Neural progenitor cell (in vitro differentiated cells): ENCODE measurements around the gene GORASP1. TPM values are rescaled to one million over a fixed set of nuclear protein-coding genes. Genes with fewer than 3 reads are reported as not detected.

ENCODE experiments used
- DNase-seq: peaks from one replicate; pipeline ENCODE4 v3.0.0-alpha.2; 2016; ENCODE audit warnings: low spot score
- H2AFZ ChIP-seq: fragments of 200-600 bp; sonication (generic); replicated peaks from 2 replicates; pipeline ENCODE4 v1.6.1; 2016; ENCODE audit warnings: antibody characterized with exemption
- H3F3A ChIP-seq: fragments of 200-600 bp; sonication (generic); 2 replicates; pipeline ENCODE4 v1.6.1; 2016; ENCODE audit warnings: antibody characterized with exemption, low read depth
- H3K27ac ChIP-seq: fragments of 200-600 bp; sonication (generic); 2 replicates; pipeline ENCODE4 v1.5.1; 2016; ENCODE audit warnings: mild to moderate bottlenecking
- H3K27me3 ChIP-seq: fragments of 200-600 bp; sonication (generic); 2 replicates; pipeline ENCODE4 v1.6.1; 2016; ENCODE audit warnings: mild to moderate bottlenecking, moderate library complexity
- H3K36me3 ChIP-seq: fragments of 200-600 bp; sonication (generic); 2 replicates; pipeline ENCODE4 v1.5.1; 2016
- H3K4me1 ChIP-seq: fragments of 200-600 bp; sonication (generic); 2 replicates; pipeline ENCODE4 v1.6.1; 2016; ENCODE audit warnings: mixed run types
- H3K4me2 ChIP-seq: fragments of 200-600 bp; sonication (generic); 2 replicates; pipeline ENCODE4 v1.6.1; 2016
- H3K4me3 ChIP-seq: fragments of 200-600 bp; sonication (generic); 2 replicates; pipeline ENCODE4 v1.5.1; 2016
- H3K79me2 ChIP-seq: fragments of 200-600 bp; sonication (generic); 2 replicates; pipeline ENCODE4 v1.6.1; 2016; ENCODE audit warnings: low read depth
- H3K9ac ChIP-seq: fragments of 200-600 bp; sonication (generic); 2 replicates; pipeline ENCODE4 v1.6.1; 2016
- H3K9me3 ChIP-seq: fragments of 200-600 bp; sonication (generic); 2 replicates; pipeline ENCODE4 v1.5.1; 2016; ENCODE audit warnings: low read depth
- H4K20me1 ChIP-seq: fragments of 200-600 bp; sonication (generic); 2 replicates; pipeline ENCODE4 v1.6.1; 2016; ENCODE audit warnings: low read depth
- H3K27ac Mint-ChIP-seq: 3 replicates; pipeline ENCODE4 v1.8.0; 2021; ENCODE audit warnings: mixed read lengths
- H3K27me3 Mint-ChIP-seq: 2 replicates; pipeline ENCODE4 v1.8.0; 2022; ENCODE audit warnings: low read depth, mild to moderate bottlenecking, inconsistent platforms, moderate library complexity, mixed read lengths; ENCODE audit not compliant: insufficient read depth
- H3K36me3 Mint-ChIP-seq: 3 replicates; pipeline ENCODE4 v1.8.0; 2021; ENCODE audit warnings: mixed read lengths
- H3K4me1 Mint-ChIP-seq: 3 replicates; pipeline ENCODE4 v1.8.0; 2021; ENCODE audit warnings: mixed read lengths
- H3K4me3 Mint-ChIP-seq: 3 replicates; pipeline ENCODE4 v1.8.0; 2021; ENCODE audit warnings: mild to moderate bottlenecking, moderate library complexity, mixed read lengths
- H3K9me3 Mint-ChIP-seq: 3 replicates; pipeline ENCODE4 v1.8.0; 2020; ENCODE audit warnings: mixed read lengths
- CTCF ChIP-seq: fragments of 200-600 bp; sonication (generic); IDR thresholded peaks from 2 replicates; pipeline ENCODE4 v1.5.1; 2017; ENCODE audit warnings: antibody characterized with exemption, mild to moderate bottlenecking
- EZH2 ChIP-seq: fragments of 200-600 bp; sonication (generic); IDR thresholded peaks from 2 replicates; pipeline ENCODE4 v1.6.1; 2017; ENCODE audit warnings: antibody characterized with exemption, mild to moderate bottlenecking, moderate library complexity
- EZH2phosphoT487 ChIP-seq: fragments of 200-600 bp; sonication (generic); IDR thresholded peaks from 2 replicates; pipeline ENCODE4 v1.6.1; 2017; ENCODE audit warnings: antibody characterized with exemption
- total RNA-seq: library from RNA; depleted of rRNA; stranded (reverse); fragments of >200 nt; gene quantifications from 2 replicates; pipeline ENCODE4 v1.2.3, GENCODE V29; 2015; ENCODE audit warnings: low replicate concordance

The GORASP1 gene
- total RNA-seq, 1 donor from 2014 or later: 18.0 TPM

GRCh38 chr3:39100500-39100886 is 6.9 kb downstream of the GORASP1 start:
- no peak overlapping the region for H3K4me3 Mint-ChIP-seq
- H3F3A ChIP-seq: no peaks in the 10 kb centered on the region
- no peak overlapping the region for H3K27ac Mint-ChIP-seq
- H3K4me1 ChIP-seq: no peaks in the 10 kb centered on the region
- no peaks in the 10 kb centered on the region for H3K27me3 Mint-ChIP-seq
- H3K4me3 ChIP-seq: no peak overlapping the region
- H3K9me3 Mint-ChIP-seq: no peaks in the 10 kb centered on the region
- TF ChIP-seq CTCF: no peak
- no peak for TF ChIP-seq EZH2
- no peak for TF ChIP-seq EZH2phosphoT487
- H3K36me3 ChIP-seq: no peaks in the 10 kb centered on the region
- H3K9ac ChIP-seq: no peak overlapping the region
- H3K36me3 Mint-ChIP-seq: peaks cover 15% of the 10 kb centered on the region
- H3K79me2 ChIP-seq: peaks cover under 1% of the 10 kb centered on the region
- no peak overlapping the region for H3K4me2 ChIP-seq
- H2AFZ ChIP-seq: no peak overlapping the region
- peaks cover 13% of the 10 kb centered on the region for H3K4me1 Mint-ChIP-seq
- DNase-seq: no peak
- H3K9me3 ChIP-seq: no peaks in the 10 kb centered on the region
- peaks cover 3% of the 10 kb centered on the region for H4K20me1 ChIP-seq
- no peak overlapping the region for H3K27ac ChIP-seq
- no peaks in the 10 kb centered on the region for H3K27me3 ChIP-seq

- H3K36me3 ChIP-seq: no peaks in the 10 kb centered on the region
- H3K27me3 Mint-ChIP-seq: no peaks in the 10 kb centered on the region
- DNase-seq: no peak
- TF ChIP-seq EZH2 (no peak), CTCF (no peak), EZH2phosphoT487 (no peak)
- no peaks in the 10 kb centered on the region for H3K79me2 ChIP-seq
- no peak overlapping the region for H3K27ac Mint-ChIP-seq
- peaks cover 3% of the 10 kb centered on the region for H4K20me1 ChIP-seq
- H3K4me1 Mint-ChIP-seq: peaks cover 7% of the 10 kb centered on the region
- no peaks in the 10 kb centered on the region for H3K27me3 ChIP-seq
- H3K9me3 ChIP-seq: no peaks in the 10 kb centered on the region
- H3K36me3 Mint-ChIP-seq: peaks cover 19% of the 10 kb centered on the region
- no peak overlapping the region for H2AFZ ChIP-seq
- no peak overlapping the region for H3K27ac ChIP-seq
- H3K4me3 Mint-ChIP-seq: no peak overlapping the region
- H3K9ac ChIP-seq: no peak overlapping the region
- no peak overlapping the region for H3K4me3 ChIP-seq
- H3K9me3 Mint-ChIP-seq: no peaks in the 10 kb centered on the region
- H3K4me1 ChIP-seq: no peaks in the 10 kb centered on the region
- H3K4me2 ChIP-seq: no peak overlapping the region
- no peaks in the 10 kb centered on the region for H3F3A ChIP-seq
Measured at GRCh38 chr3:39099738-39100499, 7.5 kb downstream of the GORASP1 start.

- Histone ChIP-seq H3K4me2 (no peak overlapping the region), H3F3A (no peaks in the 10 kb centered on the region), H3K27ac (no peak overlapping the region), H4K20me1 (peaks cover 3% of the 10 kb centered on the region), H2AFZ (no peak overlapping the region), H3K36me3 (no peaks in the 10 kb centered on the region), H3K79me2 (no peaks in the 10 kb centered on the region), H3K4me1 (no peaks in the 10 kb centered on the region), H3K9me3 (no peaks in the 10 kb centered on the region), H3K9ac (no peak overlapping the region), H3K27me3 (no peaks in the 10 kb centered on the region), H3K4me3 (no peak overlapping the region)
- H3K9me3 Mint-ChIP-seq: no peaks in the 10 kb centered on the region
- H3K27ac Mint-ChIP-seq: no peak overlapping the region
- peaks cover 22% of the 10 kb centered on the region for H3K36me3 Mint-ChIP-seq
- H3K27me3 Mint-ChIP-seq: no peaks in the 10 kb centered on the region
- no peak overlapping the region for H3K4me3 Mint-ChIP-seq
- no peak for DNase-seq
- TF ChIP-seq EZH2phosphoT487: no peak
- no peak for TF ChIP-seq CTCF
- no peak for TF ChIP-seq EZH2
- H3K4me1 Mint-ChIP-seq: peaks cover 6% of the 10 kb centered on the region
Measured at GRCh38 chr3:39099242-39099641, 8.2 kb downstream of the GORASP1 start.
